HG03575 (cell line): Measurements from ENCODE around the gene PAX3.

Experiments
- ATAC-seq: cut with Tn5 transposase; IDR thresholded peaks from one replicate; pipeline ENCODE4 v1.9.1; 2021; ENCODE audit not compliant: unreplicated experiment, insufficient number of reproducible peaks, low FRiP score; ENCODE audit errors: extremely low read depth

The PAX3 gene

DNA sequence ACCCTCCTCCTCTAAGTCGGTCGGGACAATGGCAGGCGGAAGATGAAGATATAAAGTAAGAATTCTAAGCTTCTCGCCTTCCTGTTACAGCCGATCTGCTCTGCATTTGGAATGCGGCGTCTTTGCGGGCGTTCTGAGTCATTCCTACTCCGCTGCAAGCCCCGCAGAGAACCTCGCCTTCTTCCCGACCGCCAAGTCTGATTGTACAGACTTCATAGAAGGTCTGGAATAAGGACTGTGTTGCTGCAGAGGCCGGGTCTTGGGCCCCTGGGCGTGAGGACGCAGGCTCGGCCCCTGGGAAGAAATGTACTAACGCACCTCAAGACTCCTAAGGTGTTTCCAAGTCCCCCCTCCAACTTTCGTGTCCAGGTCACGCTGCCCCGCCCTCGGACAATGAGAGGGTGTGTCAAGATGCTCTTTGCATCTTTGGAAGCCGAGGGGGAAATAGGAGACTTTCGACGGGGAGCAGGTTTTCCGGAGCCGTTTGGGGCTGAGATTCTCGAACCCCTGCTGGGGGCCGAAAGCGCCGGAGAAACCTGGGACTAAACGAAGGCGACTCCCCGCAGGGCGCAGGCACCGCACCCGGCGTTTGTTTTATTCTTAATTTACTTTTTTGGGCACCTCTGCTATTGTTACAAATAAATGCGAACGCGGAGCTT, 12.7 kb upstream of the PAX3 start:
- no peak for ATAC-seq

DNA sequence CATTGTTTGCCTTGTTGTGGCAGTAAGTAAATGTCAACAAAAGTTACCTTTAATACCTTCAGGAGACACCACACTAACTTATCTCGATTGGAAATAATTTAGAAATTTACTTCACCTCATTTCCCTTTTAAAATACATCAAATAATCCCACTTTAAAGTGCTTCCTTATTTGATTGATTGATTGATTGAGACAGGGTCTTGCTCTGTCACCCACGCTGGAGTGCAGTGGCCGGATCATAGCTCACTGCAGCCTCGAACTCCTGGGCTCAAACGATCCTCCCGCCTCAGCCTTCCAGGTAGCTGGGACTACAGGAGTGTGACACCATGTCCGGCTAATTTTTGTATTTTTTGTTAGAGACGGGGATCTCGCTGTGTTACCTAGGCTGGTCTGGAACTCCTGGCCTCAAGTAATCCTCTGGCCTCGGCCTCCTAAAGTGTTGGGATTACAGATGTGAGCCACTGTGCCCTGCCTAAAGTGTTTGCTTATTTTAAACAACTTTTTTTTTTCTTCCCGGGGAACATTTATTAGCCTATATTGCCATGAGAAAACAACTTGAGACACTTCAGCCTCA, 12.0 kb upstream of the PAX3 start:
- no peak for ATAC-seq

DNA sequence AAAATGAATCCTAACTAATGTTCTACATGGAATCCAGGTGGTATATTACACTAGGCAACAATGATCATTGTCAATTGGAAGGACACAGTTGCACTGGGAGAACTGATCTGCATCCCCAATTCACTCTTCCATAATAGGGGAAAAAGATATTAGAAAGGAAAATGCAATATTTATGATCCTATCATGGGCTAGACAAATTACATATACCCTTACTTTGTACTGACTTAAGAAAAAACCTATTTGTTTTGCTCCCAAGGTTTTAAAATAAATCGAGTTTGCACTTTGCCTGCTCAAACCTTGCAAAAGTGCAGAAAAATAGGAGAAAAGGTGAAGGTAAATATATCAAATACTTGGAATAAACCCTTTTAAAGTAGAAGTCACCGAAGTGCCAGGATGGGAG, 11.0 kb upstream of the PAX3 start:
- no peak for ATAC-seq

DNA sequence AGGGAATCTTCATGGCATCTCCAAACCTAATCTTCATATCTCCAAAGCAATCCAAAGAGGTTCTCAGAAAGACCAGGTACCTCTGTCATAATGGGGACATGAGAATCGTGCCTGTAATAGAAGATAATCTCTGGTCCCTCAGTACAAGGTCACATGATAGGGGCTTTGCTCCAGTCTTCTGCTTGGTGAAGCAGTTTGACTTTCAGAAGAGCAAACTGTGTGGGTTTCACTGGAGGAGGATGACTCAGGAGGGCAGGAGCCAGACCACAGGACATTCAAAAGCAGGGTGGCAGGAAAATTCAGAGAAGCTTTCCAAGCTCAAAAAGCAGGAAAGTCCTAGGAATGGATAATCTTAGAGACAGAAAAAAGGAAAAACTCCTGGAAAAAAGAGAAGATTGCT, 10.6 kb upstream of the PAX3 start:
- no peak for ATAC-seq

DNA sequence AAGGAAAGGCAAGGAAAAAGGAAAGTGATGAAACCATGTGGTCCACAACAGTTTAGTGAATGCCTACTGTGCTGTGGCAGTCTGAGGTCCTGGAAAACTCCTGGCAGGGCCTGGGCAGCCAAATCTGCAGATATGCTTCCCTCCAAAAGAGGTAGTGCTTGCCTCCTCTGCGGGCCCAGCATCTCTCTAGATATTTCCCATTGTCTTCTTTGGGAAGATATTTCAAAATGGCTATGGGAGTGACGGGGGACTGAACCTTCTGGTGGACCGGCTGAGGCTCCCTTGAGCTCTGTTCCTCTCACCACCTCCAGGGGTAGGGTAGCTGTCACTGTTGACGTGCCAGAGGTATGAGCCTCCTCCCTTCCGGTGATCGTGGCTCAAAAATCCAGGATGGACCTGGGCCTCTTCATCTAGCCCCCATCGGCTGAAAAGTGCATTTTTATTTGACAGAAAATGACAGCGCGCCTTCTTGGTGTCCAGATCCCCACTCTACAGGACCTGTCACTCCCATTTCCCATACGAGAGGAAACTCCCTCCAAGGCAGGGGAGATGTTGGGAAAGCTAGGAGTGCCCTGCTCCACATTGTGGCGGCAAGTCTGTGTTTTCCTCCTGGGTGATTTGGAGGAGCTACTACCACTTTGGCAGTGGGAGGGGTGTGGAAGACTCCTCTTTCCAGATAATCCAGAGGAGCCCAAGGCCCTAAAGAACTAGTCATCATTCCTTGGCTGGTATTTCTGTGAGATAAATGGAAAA, 9.4 kb upstream of the PAX3 start:
- ATAC-seq = no peak

DNA sequence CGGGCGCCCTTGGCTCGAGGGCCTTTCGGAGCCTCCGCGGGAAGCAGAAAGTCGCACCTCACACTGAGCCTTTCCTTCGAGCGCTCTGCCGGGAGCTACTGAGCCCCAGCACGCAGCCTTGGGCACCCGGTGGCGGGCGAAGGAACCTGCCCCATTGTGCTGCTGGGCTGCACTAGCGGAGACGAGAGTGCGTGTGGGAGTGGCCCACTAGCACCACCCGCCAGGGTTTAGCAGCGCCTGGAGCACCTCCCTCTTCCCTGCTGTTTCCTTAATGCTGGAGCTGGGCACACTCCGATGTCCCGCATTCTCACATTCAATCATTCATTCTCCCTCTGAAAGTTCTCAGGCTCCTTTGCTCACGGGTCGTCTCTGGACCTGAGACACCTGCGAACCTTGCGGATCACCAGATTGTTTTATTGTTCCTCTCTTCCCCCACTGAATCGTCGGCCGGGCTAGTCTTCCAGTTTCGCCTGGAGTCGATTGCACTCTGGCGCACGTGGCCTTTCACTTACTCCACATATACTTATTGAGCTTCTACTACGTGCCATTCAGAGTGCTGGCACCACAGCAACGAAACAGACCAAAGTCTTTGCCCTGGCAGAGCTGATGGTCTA, 8.5 kb upstream of the PAX3 start:
- ATAC-seq = no peak

DNA sequence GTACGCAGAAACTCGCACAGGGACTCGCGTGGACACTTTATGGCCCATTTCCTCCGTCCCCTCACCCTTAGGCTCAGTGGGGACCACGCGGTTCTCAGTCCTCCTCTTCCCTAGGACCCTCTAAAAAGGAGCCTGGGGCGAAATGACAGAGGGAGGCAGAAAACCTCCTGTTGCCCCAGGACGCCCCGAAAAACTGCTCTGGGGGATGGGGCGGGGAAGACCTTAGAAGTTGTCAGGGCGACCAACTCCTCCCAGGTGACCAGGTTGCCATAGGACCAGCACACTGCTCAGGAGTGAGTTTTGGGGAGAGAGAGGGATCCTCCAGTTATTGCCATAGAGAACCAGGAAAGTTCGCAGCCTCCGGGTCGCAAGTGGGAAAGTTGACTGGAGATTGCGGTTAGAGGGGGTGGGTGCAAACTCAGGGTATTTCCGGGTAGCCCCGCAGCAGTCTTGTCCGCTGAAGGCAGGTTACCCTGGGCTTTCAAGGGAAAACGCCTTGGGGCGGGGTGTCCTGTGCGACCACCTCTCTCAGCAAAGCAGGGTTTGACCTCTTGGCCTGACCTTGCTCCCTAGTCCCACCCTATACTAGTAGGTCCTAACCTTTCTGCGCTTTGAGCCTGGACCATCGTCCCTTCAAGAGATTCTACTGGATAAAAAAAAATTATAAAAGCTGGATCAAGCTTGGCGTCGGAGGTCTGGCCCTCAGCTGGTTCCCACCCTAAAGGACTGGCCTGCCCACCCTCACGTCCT, 7.8 kb upstream of the PAX3 start:
- ATAC-seq = no peak

DNA sequence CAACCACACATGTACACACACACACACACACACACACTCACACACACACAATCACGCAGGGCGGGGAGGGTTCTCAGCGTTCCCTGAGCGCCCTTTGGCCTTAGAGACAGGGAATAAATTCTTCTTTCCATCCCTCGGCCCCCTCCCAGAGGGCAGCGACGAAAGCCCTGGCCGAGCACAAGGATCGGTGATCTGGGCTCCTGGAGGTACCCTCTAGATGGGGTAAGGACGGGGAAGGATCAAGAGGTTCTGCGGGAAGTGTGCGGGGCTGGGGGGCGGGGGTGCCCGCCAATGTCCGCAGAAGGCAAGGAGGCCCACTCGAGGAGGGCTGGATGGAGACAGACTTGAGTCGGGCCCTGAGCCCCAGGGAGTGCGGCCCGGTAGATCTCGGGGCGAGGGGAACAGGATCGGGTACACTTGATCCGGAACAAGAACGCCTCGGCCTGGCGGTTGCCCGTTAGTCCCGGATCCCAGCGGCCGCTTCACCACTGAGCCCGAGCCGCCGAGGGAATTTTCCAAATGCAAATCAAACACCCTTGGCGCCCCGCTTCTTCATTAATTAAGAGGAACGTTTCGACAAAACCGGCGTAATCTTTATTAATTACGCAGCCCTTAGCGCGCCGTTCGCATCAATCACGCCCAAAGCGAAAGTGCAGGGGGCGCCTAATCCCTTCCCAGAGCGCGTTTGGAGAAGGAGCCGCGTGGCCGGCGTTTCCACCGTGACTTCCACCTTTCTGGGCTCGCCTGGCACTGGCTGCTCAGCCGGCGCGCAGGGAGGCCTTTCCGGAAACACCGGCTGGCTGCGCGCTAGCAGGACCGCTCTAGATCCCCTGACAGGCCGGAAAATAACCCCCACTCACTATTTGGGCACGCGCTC, 7.0 kb upstream of the PAX3 start:
- no peak for ATAC-seq

DNA sequence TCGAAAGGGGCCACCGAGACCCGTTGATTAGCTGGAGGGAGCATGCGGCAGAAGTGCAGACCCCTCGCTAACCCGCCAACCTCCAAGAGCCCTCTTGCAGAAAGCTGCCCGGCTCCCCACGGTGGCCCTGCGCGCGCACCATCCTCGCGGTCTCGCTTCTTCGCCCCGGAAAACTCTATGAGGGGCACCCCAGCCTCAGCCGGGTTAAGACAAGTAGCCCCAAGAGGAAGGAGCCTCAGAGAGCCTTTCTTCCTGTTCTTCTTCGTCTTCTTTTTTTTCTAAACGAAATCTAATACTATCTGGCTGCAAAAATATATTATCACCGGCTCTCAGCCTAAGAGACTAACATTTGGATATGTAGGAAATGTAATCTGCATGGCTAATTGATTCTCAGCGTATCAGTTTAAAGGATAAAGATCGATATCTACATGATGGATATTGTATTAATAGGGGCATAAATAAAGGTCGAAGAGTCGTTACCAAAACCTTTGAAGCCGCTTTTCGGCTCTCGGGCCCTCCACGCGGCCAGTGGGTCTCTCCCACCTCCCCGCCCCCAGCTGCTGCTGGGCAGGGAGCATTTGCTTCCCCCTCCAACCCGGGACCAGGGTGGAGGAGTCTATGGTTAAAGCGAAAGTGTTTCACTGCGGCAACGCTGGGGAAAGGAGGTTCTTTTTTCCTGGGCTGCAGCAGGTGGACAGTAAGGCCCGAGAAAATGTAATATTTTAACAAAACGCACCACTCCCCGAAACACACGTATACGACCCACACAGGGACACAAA, 6.1 kb upstream of the PAX3 start:
- ATAC-seq = no peak

DNA sequence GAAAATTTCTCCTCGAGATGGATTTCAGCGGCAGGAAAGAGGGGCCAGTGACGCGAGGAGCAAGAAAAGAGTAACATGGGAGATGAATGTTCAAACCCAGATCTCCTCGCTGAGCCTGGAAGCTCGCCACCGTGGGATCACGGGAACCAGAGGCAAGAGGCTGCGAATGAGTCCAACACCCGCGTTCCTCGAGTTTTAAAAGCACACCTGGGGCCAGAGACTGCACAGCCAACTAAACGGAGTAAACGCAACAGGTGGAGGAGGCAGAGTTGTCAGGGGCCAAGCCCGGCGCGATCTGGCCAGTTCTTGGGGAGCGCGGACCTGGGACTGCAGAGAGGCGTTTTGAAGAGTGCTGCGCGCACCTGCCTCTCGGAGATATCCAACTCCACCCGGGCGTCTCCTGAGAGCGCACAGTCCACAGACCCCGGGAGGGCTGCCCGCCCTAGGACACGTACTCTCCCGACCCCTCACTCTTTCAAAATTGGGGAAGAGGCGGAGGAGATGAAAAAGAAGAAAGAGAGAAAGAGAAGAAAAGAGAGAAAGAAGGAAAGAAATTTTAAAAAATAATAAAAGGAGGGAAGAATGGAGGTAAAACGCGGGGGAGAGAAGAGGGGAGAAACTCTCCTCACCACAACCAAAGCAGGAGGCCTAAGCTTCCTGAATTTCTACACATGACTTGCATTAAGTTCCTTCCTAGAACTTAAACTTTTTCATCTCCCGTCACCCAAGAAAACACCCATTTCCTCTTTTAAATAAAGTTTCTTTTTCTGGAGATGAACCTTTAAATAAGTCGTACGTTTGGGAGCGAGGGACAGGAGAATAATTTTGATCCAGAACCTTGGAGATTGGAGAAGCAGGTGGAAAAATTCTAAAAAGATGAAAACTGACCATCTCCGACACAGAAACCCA, 5.3 kb upstream of the PAX3 start:
- no peak for ATAC-seq

DNA sequence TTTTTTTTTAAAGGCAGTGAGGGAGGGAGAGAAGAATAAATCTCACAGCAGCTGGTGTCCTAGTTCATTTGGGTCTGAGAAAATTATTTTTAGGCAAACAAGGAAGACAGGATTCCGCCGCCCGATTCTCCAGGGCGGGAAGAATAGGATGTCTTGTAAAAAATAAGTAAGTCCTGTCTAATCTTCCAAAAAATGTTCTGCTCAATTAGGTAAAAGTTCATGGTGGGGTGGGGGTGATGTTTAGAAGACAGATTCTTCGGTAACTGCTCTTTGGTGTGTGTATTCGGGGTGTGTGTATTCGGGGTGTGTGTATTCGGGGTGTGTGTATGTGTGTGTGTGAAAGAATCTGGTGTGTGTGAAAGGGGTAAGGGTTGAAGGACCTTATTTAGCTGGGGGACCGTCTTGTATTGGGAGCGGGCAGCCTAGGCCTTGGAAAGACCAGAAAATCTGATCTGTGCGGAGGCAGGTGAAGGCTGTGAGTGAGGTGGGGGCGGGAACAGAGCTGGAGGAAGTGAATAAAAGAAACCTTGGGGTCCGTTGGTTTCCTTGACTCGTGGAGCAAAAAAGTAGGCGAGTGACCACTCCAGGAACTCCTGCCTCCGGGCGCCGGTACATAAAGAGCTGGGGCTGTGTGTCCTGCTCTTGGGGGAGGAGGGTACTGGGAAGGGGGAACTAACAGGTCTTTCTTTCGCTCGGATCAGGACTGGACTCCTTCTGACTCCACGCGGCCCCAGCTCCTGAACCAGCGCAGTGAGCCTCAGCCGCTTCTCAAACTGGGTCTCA, 4.4 kb upstream of the PAX3 start:
- no peak for ATAC-seq

DNA sequence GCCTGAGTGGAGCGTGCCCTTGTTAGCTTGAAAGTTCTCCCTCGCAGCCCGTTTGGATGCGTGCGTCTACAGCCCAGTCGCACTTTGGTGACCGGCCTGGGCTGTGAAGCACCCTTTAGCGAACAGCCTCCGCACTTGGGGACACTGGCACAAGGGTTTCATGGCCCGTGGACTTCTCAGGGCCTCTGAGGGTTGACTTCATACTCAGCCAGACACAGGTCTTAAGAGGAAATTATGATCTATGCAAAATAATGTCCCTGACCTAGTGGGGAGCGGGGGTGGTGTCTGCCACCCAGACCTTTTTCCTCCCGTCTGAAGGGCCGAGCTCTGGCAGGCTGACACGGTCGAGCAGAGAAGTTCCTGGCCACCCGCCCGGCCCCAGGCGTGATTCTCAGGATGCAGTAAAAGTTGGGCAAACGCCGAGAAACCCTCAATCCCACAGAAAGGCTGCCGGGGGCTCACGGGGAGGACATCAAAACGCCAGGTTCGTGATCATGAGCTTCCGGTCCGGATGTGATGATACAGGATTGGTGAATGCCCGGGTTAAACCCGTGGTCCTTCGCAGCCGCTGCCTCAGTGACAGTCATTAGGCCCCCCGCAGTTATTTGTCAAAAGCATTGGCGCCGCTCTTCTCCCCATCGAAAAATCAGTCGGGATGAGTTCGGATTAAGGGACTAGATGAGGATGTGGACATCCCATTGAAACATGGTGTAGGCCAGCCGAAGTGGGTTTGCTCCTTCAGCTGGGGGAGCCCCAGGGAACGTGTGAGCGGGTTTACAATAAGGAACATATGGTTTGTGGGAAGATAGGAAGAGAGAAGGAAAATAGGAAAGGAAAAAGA, 3.6 kb upstream of the PAX3 start:
- ATAC-seq = no peak

DNA sequence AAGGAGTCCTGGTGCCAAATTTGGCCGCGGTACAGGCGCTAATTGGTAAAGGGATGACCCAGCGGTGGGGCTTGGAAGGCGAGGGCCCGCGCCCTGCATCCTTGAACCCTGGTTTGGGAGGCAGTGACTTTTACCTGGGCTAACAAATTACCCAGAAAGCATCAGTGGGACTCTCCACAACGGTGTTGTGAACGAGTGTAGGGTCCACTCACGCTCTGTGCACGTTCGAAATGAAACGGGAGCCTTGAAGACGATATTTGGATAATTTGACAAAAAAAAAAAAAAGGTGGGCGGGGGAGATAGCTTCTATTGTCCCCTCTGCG, 3.0 kb upstream of the PAX3 start:
- no peak for ATAC-seq

DNA sequence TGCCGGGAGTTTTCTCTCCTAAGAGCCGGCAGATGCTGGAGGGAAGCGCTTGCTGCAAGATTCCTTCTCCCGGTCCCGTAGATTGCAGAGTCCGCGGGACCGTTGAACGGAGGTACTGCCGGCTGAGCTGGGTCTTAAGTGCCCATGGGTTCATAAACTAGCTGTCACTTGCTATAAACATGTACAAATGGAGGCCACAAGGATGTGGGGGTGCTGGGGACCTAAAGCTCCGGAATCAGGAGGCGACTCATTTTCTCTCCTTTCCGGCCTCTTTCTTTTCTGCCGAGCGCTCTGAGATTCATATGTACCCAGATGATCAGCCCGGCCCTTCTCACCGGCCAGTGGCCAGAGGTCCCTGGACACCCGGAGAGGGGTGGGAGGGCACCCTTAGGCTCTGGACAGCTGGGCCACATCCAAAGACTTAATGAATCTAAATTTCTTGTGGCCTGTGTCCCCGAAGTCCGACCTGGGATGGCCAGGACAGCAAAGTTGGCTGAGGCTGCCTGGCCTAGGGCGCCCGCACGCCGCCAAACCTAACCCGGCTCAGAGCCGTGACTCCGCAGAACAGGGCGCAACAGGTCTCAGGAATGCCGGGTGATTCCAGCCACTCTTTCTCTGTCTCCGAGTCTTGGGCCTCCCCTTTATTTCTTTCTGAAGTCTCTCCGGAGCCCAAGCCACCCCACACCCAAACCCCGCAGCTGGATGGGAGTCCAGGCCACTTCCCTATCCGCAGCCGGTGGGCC, 2.4 kb upstream of the PAX3 start:
- ATAC-seq = no peak

DNA sequence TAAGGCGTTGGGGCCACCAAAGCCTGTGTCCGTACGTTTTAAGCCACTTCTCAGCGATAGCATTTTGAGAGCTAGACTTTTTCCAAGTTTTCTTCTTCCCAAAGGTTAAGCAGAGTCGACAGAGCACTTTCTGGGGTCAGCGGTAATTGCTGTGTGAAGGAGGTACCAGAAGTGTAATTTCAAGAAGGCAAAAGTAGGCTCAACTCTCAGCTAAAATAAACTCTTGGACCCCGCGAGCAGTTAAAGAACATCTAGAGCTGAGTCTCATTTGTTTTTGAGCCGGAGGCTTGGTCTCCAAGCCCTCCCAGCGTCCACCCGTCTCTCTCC, 1.9 kb upstream of the PAX3 start:
- no peak for ATAC-seq
